Esophagus squamous epithelium (tissue), 4 donors: ENCODE data around the gene EDA.

Experiments used
- CTCF ChIP-seq, 6 experiments: fragments of 450-650 bp in 4 of 6; fragments of 200-600 bp in 2 of 6; sonication (generic) in 2 of 6; IDR thresholded peaks; one replicate each; pipeline ENCODE4 v1.5.1; 2016 to 2019; ENCODE audit warnings: antibody characterized with exemption in 6 of 6, mild to moderate bottlenecking in 4 of 6, moderate library complexity in 4 of 6
- POLR2A ChIP-seq, 4 donors: fragments of 450-650 bp; IDR thresholded peaks; one replicate each; pipeline ENCODE4 v1.6.1; 2017; ENCODE audit warnings: antibody characterized with exemption in 4 of 4, mild to moderate bottlenecking in 4 of 4, moderate library complexity in 3 of 4

GRCh38 chrX:70009049-70009448 lies 393.1 kb downstream of the EDA start:
- TF ChIP-seq CTCF (IDR thresholded peaks at IDR 0.05): no peak
- TF ChIP-seq POLR2A (IDR thresholded peaks at IDR 0.05): no peak
